Stimulated activated CD8-positive, alpha-beta memory T cell treated with anti-CD3 and anti-CD28 coated beads, Interleukin-4, amount 100 ng/mL, for 24 hours (primary cell): ENCODE data around the gene SOCS3.
A peak's percentile ranks its signal among the peaks of the same experiment; 100 is the strongest.

ENCODE experiments used
- DNase-seq: peaks from one replicate; pipeline ENCODE4 v3.0.0-alpha.2; 2020; ENCODE audit warnings: low read depth

SOCS3 gene

DNA sequence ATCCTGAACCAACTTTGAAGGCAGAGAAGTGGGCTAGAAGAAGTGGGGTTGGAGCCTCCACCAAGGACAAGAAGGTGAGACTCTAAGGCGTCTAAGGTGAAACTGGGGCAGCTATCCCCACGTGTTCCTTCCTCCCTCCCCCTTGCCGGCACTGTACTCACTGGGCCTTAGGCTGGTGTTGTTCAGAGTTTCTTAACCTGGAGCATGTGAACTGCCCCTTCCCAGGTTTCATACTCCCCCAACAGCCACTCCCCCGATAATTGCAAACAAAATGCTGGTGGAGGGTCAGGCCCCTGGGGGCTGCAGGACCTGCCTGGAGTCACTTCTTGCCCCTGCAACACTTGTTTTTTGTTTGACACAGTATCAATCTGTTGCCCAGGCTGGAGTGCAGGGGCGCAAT, 7.3 kb upstream of the SOCS3 start:
- no peak for DNase-seq

GRCh38 chr17:78366109-78366848, 6.4 kb upstream of the SOCS3 start:
- no peak for DNase-seq

DNA sequence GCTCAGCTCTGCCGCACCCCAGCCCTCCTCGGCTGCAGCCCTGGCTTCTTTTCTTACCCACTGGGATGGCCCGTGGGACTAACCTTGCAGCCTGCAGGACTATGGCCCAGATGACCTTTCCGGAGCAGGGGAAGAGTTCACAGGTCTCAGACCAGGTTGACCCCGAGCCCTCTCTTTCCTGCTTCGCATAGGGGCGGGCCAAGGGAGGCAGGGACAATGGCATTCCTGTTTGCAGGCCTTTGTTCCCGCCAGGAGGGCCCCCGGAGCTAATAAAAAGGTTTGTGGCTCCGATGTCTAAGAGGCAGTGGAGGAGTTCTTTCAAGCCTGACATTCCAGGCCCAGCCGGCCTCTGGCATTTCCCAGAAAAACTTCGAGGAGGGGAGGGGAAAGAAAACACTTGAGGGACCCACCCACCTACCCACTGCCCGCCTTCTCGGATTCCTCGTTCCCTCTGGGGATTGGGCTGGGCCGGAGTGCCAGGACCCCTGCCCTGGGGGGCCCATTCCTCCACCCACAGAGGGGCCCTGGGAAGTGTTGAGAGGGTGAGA, 5.8 kb upstream of the SOCS3 start:
- no peak for DNase-seq

DNA sequence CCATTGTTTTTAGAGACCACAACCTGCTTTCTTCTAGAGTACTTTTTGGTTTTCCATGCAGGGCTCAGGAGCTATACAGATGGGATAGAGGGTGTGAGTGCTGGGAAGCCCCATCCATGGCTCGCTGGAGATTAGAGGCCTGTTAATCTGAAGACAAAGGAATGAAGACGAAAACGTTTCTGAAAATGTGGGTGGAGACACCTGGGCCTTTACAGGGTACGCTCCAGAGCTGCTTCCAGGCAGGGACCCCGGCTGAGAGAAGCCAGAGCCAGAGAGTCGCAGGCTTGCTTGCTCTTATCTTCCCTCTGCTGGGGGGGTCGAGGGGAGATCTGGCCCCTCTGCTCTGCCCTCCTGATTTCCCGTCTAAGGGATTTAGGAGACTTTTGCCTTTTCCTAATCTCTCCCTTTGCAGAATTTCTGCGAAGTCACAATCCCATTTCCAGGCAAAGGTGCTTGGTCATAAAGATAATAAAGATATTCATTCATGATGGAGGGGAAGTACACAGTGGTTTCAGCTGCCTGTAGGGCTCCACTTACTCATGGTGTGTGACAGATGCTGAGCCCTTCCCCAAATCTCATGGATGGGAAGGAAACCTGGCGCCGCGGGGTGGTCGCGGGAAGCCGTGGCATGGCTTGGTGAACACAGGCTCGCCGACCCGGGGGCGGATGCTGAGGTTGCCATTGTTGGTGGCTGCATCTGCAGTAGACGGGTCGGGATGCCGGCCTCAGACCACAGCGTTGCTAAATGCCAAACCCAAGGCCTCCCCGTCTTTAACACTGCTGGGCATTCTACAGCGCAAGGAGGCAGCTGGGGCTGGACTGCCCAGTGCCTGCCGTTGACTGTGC, 4.8 kb upstream of the SOCS3 start:
- DNase-seq = no peak

GRCh38 chr17:78362671-78363070, 2.8 kb upstream of the SOCS3 start:
- no peak for DNase-seq

DNA sequence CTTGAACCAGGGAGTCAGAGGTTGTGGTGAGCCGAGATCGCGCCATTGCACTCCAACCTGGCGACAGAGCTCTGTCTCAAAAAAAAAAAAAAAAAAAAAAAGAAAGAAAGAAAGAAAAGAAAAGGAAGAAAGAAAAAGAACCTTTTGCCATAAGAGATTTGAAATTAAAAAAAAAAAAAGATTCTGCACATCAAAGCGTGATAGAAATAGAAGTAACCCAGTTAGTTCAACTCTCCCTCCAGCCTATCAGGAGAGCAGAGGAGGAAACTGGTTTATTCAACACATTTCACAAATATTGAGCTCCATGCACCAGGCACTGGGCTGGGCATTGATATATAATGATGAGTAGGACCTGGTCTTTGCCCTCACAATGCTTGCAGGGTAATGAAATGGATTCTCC, 2.4 kb upstream of the SOCS3 start:
- no peak for DNase-seq

DNA sequence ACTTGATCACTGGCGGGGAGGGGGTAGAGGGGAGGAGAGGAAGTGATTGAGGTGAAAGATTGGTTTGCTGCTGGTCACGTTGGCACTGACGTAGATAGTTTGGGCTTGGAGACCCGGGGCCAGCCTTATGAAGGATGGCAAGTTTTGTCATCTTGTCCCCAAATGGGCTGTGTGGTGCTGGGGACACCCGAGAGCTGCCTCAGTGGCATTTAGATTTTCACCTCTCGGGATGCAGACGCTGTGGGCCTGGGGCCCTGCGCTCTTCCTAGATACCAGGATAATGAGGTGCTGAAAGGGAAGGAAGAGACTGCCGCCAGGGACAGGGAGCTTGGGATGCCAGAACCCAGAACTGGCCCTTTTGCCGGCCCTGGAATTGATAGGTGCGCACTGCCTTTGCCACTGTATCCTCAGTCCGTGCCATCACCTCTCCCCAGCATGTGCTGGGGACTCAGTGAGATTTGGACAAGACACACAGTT, 1.4 kb upstream of the SOCS3 start:
- DNase-seq = no peak

DNA sequence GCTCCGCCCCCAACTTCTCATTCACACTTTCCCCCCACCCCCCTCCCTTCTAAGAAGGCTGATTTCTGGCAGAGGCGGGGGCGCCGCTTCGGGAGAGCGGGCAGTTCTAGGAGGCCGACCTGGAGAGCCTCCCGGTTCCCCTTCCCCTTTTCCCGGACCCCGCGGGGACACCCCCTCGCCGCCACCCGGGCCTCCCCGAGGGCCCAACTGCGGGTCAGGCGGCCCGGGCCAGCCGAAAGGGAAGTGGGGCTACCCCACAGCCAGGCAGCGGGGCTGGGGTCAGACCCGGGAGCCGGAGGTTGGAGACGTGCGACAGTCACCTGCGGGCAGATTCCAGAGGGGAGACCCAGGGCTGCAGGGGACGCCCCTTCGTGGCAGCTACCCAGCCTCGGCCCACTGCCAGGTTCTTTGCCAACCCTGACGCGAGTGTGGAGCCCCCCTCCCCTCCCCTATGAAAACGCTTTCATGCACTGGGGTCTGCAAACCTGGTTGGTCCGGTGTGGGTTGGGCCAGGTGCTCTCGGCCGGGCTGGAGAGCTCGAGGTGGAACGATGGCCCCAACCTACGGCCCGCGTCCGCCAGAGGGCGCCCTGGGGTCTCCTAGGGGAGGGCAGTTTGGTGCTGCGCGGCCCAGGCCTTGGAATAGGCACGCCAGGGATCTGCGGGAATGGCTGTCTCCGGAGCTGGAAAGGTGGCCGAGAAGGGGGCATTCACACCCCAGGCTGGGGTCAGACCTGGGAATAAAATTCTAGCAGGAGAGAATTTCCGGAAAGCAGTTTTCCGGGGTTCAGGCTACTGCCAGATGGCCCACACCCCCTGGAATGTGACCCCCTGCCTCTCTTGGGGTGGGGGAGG, 721 bp upstream of the SOCS3 start:
- peak; percentile 89 for DNase-seq

GRCh38 chr17:78359321-78359996, 418 bp downstream of the SOCS3 start:
- no peak for DNase-seq

DNA sequence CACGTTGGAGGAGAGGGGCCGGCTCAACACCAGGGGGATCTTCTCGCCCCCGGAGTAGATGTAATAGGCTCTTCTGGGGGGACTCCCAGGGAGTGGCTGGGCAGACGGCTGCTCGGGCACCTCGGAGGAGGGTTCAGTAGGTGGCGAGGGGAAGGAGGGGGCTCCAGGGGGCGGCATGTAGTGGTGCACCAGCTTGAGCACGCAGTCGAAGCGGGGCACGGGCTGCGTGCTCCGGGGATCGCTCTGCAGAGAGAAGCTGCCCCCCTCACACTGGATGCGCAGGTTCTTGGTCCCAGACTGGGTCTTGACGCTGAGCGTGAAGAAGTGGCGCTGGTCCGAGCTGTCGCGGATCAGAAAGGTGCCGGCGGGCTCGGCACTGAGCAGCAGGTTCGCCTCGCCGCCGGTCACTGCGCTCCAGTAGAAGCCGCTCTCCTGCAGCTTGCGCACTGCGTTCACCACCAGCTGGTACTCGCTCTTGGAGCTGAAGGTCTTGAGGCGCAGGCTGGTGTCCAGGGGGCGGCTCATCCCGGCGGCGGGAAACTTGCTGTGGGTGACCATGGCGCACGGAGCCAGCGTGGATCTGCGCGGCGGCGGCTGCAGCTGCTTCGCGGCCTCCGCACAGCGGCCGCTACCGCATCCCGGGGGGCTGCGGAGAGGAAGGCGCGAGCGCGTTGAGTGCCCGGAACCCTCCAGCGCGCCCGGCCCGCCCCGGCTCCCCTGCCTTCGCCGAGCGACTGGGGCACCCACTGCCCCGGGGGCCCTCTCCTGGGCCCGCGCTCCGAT, 1.1 kb downstream of the SOCS3 start:
- DNase-seq = no peak

GRCh38 chr17:78357672-78358537, 2.0 kb downstream of the SOCS3 start:
- no peak for DNase-seq

- no peak for DNase-seq
Measured at GRCh38 chr17:78357177-78357586, 2.7 kb downstream of the SOCS3 start.

DNA sequence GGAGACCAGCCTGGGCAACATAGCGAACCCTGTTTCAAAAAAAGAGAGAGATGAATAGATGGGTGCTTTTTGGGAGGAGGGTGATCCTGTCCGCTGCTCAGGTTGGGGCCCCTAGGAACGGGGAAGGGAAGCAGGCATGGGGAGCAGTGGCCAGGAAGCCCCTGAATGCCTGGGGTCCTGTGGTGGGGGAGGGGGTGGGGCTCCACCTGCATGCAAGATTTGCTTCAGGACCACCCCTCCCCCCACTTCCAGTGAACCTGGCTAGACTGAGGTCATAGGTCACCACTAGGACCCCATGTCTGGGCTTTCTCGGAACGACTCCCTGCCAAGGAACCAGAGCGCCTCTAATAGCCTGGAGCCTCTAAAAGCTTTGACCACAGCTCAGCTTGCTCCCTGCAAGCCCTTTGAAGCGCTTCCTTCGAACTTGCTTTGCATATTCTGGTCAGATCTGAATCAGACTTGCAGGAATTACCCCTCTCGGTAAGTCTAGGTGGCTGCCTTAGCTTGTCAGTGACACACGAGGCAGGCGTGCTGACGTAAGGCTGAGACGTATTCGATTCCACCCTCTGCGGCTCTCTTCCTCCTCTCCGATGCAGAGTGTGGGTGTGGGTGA, 3.7 kb downstream of the SOCS3 start:
- peak; percentile 75 for DNase-seq

- DNase-seq = no peak
Measured at GRCh38 chr17:78355701-78356100, 4.2 kb downstream of the SOCS3 start.

- DNase-seq = no peak
Measured at GRCh38 chr17:78355045-78355641, 4.7 kb downstream of the SOCS3 start.

- no peak for DNase-seq
Measured at GRCh38 chr17:78353834-78354233, 6.0 kb downstream of the SOCS3 start.

GRCh38 chr17:78351449-78352006, 8.3 kb downstream of the SOCS3 start:
- no peak for DNase-seq

DNA sequence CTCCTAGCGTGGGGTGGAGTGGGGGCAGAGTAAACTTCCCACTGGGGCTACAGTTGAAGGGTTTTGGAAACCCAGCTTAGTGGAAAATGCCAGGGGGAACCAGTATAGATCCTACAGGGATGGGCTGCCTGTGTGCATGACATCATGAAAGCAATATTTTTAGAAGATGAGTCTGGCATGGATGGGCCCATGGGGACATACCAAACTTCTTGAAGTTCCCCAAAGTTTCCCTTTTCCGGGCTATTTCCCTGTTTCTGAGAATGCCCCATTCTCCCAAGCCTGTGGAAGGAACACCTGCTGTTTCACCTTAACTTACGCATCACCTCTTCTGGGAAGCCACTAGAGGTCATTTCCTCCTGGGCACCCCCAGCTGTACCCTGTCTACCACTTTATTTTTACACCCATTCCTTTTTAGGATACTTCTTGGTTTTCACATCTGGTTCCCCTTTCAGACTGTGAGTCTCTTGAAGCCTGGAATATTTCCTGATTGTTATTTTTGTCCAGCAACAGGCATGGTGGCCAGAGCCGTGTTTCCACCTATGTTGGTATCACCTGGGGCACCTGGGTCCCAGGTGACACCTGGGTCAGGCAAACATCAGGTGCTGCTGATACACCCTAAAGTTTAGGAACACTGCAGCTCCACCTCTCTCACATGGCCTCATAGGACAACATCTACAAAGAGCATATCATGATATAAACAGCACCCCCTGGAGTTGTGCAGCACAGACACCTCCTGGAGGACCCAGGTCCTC, 9.8 kb downstream of the SOCS3 start:
- DNase-seq = no peak
